Mammary epithelial cell (primary cell): Measurements from ENCODE around the gene RAD51B.

Experiments
- EZH2 ChIP-seq: IDR thresholded peaks from 2 replicates; pipeline ENCODE4 v1.6.1; 2012; ENCODE audit warnings: low read length, inconsistent platforms, borderline replicate concordance
- TF ChIP-seq, protein P1 (sequence below), 2 donors: IDR thresholded peaks in 1 of 2; conservative IDR thresholded peaks in 1 of 2; 2 replicates each; pipeline ENCODE4 v1.5.1; 2011 to 2012; ENCODE audit warnings: inconsistent platforms in 2 of 2, low read length in 2 of 2, mild to moderate bottlenecking in 2 of 2, control low read depth in 1 of 2, low read depth in 1 of 2; ENCODE audit not compliant: insufficient read depth in 1 of 2; ENCODE audit errors: extremely low read depth in 1 of 2

DNA sequence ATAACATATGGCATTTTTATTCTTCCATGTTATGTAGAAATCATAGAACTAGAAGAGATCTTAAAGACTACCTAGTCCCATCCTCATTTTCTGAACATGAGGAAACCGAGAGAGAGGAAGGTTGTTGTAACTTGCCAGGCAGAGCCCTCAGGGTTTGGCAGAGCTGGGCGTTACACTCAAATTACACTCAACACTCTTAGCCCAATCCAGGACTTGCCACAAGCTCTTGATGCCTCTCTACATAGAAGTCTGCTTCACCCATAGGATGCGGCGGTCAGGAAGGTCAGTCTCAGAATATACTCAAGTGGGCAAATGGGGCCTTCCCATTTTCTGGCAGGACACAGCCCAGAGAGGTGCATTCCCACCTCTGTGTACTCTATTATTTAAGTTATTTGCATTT lies 765.2 kb downstream of the RAD51B start:
- TF ChIP-seq, protein P1, sequence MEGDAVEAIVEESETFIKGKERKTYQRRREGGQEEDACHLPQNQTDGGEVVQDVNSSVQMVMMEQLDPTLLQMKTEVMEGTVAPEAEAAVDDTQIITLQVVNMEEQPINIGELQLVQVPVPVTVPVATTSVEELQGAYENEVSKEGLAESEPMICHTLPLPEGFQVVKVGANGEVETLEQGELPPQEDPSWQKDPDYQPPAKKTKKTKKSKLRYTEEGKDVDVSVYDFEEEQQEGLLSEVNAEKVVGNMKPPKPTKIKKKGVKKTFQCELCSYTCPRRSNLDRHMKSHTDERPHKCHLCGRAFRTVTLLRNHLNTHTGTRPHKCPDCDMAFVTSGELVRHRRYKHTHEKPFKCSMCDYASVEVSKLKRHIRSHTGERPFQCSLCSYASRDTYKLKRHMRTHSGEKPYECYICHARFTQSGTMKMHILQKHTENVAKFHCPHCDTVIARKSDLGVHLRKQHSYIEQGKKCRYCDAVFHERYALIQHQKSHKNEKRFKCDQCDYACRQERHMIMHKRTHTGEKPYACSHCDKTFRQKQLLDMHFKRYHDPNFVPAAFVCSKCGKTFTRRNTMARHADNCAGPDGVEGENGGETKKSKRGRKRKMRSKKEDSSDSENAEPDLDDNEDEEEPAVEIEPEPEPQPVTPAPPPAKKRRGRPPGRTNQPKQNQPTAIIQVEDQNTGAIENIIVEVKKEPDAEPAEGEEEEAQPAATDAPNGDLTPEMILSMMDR (conservative IDR thresholded peaks at IDR 0.05 in 1 of 2, IDR thresholded peaks at IDR 0.05 in 1 of 2; ENCODE audit: extremely low read depth in 1 of 2, insufficient read depth in 1 of 2, low read depth in 1 of 2, low read length in 2 of 2) = no peak
- no peak for TF ChIP-seq EZH2
